K562 (cell line): ENCODE results near the gene GCDH. TPM values are rescaled to one million over a fixed set of nuclear protein-coding genes. Genes with fewer than 3 reads are reported as not detected.

Experiments
- ATAC-seq: fragments of 200-7000 bp; cut with Tn5 transposase; 3 replicates; pipeline ENCODE4 v1.9.1; 2020; ENCODE audit warnings: moderate library complexity
- BruUV-seq: library from RNA; stranded (reverse); fragments of 400-500 nt; replicated peaks from 2 replicates; lab custom pipeline; 2021; lab: Mats Ljungman, UMichigan
- CTCF ChIA-PET: fragments of 300-600 bp; formaldehyde crosslinking; extraction: SDS; loops from one replicate; lab custom pipeline; 2021; ENCODE audit warnings: low intra/inter-chr PET ratio; lab: Yijun Ruan, JAX
- POLR2A ChIA-PET: fragments of 300-600, 350-650 bp; sonication (Branson Sonifier 250); formaldehyde crosslinking; extraction: SDS; loops from one replicate; lab custom pipeline; 2021; ENCODE audit warnings: antibody characterized with exemption, inconsistent platforms; lab: Yijun Ruan, JAX
- DNase-seq, 4 experiments: peaks; one replicate each; pipeline versions ENCODE4 v3.0.0 to v3.0.0-alpha.2; 2011 to 2018; ENCODE audit warnings: low spot score in 3 of 4, mixed read lengths in 3 of 4; ENCODE audit errors: extremely low read depth in 1 of 4
- FAIRE-seq: peaks from 2 replicates; lab custom pipeline; 2011; peaks lifted over from hg19 to GRCh38; lab: Jason Lieb, UNC
- H2AFZ ChIP-seq: 2 replicates; pipeline ENCODE4 v1.6.0; 2011; ENCODE audit warnings: low read depth, low read length, control low read depth, inconsistent platforms
- H3K27ac ChIP-seq: fragments of 200-600 bp; 3 replicates; pipeline ENCODE4 v1.8.0; 2011; ENCODE audit warnings: low read depth, mild to moderate bottlenecking, control low read depth, inconsistent platforms, low read length, moderate library complexity, mixed read lengths; ENCODE audit errors: extremely low read depth
- H3K27me3 ChIP-seq, 2 experiments: fragments of 300-600 bp in 1 of 2; 2 replicates in 1 of 2; 3 replicates in 1 of 2; pipeline versions ENCODE4 v1.6.0 to v1.8.0; 2011; ENCODE audit warnings: inconsistent platforms in 2 of 2, low read length in 2 of 2, mild to moderate bottlenecking in 1 of 2, mixed read lengths in 1 of 2, moderate library complexity in 1 of 2; ENCODE audit not compliant: control insufficient read depth in 2 of 2, insufficient read depth in 2 of 2
- H3K36me3 ChIP-seq: fragments of 300-600 bp; 3 replicates; pipeline ENCODE4 v1.8.0; 2011; ENCODE audit warnings: mild to moderate bottlenecking, low read length, inconsistent platforms; ENCODE audit not compliant: control insufficient read depth, insufficient read depth
- H3K4me1 ChIP-seq, 2 experiments: fragments of 200-600 bp in 1 of 2; replicated peaks in 1 of 2; 2 replicates in 1 of 2; 3 replicates in 1 of 2; pipeline versions ENCODE4 v1.5.1 to v1.8.0; 2011; ENCODE audit warnings: inconsistent platforms in 2 of 2, low read length in 2 of 2, mild to moderate bottlenecking in 1 of 2, mixed read lengths in 1 of 2, moderate library complexity in 1 of 2; ENCODE audit not compliant: control insufficient read depth in 2 of 2, insufficient read depth in 2 of 2
- H3K4me2 ChIP-seq: 2 replicates; pipeline ENCODE4 v1.6.1; 2011; ENCODE audit warnings: low read length, control low read depth, inconsistent platforms, mixed read lengths; ENCODE audit not compliant: insufficient read depth
- H3K4me3 ChIP-seq: fragments of 200-600 bp; sonication (generic), shearing (Covaris generic); 2 replicates; pipeline ENCODE4 v1.5.1; 2016; ENCODE audit warnings: control low read depth, inconsistent platforms
- H3K79me2 ChIP-seq: fragments of 200-600 bp; 3 replicates; pipeline ENCODE4 v1.8.0; 2011; ENCODE audit warnings: low read length, inconsistent platforms; ENCODE audit not compliant: control insufficient read depth, insufficient read depth
- H3K9ac ChIP-seq, 2 experiments: 2 replicates each; pipeline versions ENCODE4 v1.6.0 to v1.6.1; 2011; ENCODE audit warnings: low read depth in 2 of 2, low read length in 2 of 2, control low read depth in 1 of 2, inconsistent platforms in 1 of 2, mild to moderate bottlenecking in 1 of 2, mixed read lengths in 1 of 2; ENCODE audit not compliant: insufficient read depth in 1 of 2
- H3K9me1 ChIP-seq: one replicate; pipeline ENCODE4 v1.6.0; 2011; ENCODE audit warnings: inconsistent platforms, mild to moderate bottlenecking, low read length, moderate library complexity; ENCODE audit not compliant: control insufficient read depth, insufficient read depth
- H3K9me3 ChIP-seq: replicated peaks from 2 replicates; pipeline ENCODE4 v1.5.1; 2011; ENCODE audit warnings: low read depth, low read length, inconsistent platforms; ENCODE audit not compliant: control insufficient read depth, insufficient read depth
- H4K20me1 ChIP-seq: replicated peaks from 2 replicates; pipeline ENCODE4 v1.6.1; 2011; ENCODE audit warnings: low read length, inconsistent platforms, mixed read lengths; ENCODE audit not compliant: control insufficient read depth, insufficient read depth
- EP300 ChIP-seq: IDR thresholded peaks from 2 replicates; pipeline ENCODE4 v1.6.1; 2012; ENCODE audit warnings: low read length, improper control_type of control experiment
- FOXK1 ChIP-seq: sonication (generic); formaldehyde crosslinking; IDR thresholded peaks from 2 replicates; pipeline ENCODE4 v1.8.0; 2022; ENCODE audit warnings: missing genetic modification reagents, mild to moderate bottlenecking, borderline replicate concordance
- FOXM1 ChIP-seq, 2 experiments: fragments of 450-650 bp in 1 of 2; sonication (generic) in 1 of 2; formaldehyde crosslinking in 1 of 2; IDR thresholded peaks; 2 replicates each; pipeline versions ENCODE4 v1.6.1 to v1.9.0; 2017 to 2022; ENCODE audit warnings: low read depth in 2 of 2, mild to moderate bottlenecking in 2 of 2, missing genetic modification reagents in 1 of 2, moderate library complexity in 1 of 2
- GATA2 ChIP-seq: sonication (generic); formaldehyde crosslinking; IDR thresholded peaks from 2 replicates; pipeline ENCODE4 v1.4.0; 2020; ENCODE audit warnings: mild to moderate bottlenecking, missing genetic modification reagents
- GATAD2A ChIP-seq: fragments of 450-650 bp; IDR thresholded peaks from 2 replicates; pipeline ENCODE4 v1.6.1; 2017
- NFXL1 ChIP-seq: fragments of 450-650 bp; formaldehyde crosslinking; IDR thresholded peaks from 2 replicates; pipeline ENCODE4 v1.4.0; 2021; ENCODE audit warnings: mild to moderate bottlenecking
- NUFIP1 ChIP-seq: fragments of 450-650 bp; IDR thresholded peaks from 2 replicates; pipeline ENCODE4 v1.6.1; 2018; ENCODE audit not compliant: partially characterized antibody
- POLR2A ChIP-seq: fragments of 450-650 bp; conservative IDR thresholded peaks from 2 replicates; pipeline ENCODE4 v1.6.1; 2016
- PURB ChIP-seq: sonication (generic); formaldehyde crosslinking; IDR thresholded peaks from 2 replicates; pipeline ENCODE4 v1.9.0; 2021; ENCODE audit warnings: low read depth, mild to moderate bottlenecking, missing genetic modification reagents
- TOE1 ChIP-seq, 2 experiments: fragments of 450-650 bp in 1 of 2; sonication (generic) in 1 of 2; formaldehyde crosslinking in 1 of 2; IDR thresholded peaks; 2 replicates each; pipeline versions ENCODE4 v1.7.1 to v1.8.0; 2016 to 2022; ENCODE audit warnings: borderline replicate concordance in 2 of 2, mild to moderate bottlenecking in 2 of 2, antibody characterized with exemption in 1 of 2, inconsistent platforms in 1 of 2, low read depth in 1 of 2, missing genetic modification reagents in 1 of 2, moderate library complexity in 1 of 2
- ZNF263 ChIP-seq: sonication (generic); formaldehyde crosslinking; IDR thresholded peaks from 2 replicates; pipeline ENCODE4 v1.8.0; 2022; ENCODE audit warnings: mild to moderate bottlenecking, missing genetic modification reagents, borderline replicate concordance
- WGBS: fragments of 100-300 bp; shearing (Covaris generic); methylation state at CpG from one replicate; pipeline ENCODE4 v1.1.6; 2016; ENCODE audit warnings: low coverage, mixed read lengths; ENCODE audit not compliant: insufficient coverage; ENCODE audit errors: missing lambda C conversion rate; 5-methylcytosine and 5-hydroxymethylcytosine counted together
- in situ Hi-C: fragments of 300-500 bp; cut with MboI; formaldehyde crosslinking; loops from 4 replicates; pipeline ENCODE4 v1.15.0; 2018; ENCODE audit warnings: inconsistent platforms, mixed read lengths
- intact Hi-C: fragments of 100-400 bp; cut with micrococcal nuclease; formaldehyde crosslinking; loops from 2 replicates; pipeline ENCODE4 v1.14.2; 2022
- polyA plus RNA-seq, 8 experiments: library from polyadenylated mRNA; depleted of rRNA in 4 of 8; stranded (reverse) in 5 of 8; unstranded in 3 of 8; fragments of >200 nt; fragmentation: Nextera tagmentation in 2 of 8; fragmentation: Illumina TruSeq in 1 of 8; extraction: Ambion mirVana in 2 of 8; extraction: Trizol in 1 of 8; gene quantifications; 2 replicates each; pipeline versions ENCODE4 v1.2.1 to v1.2.3, GENCODE V29; 2011 to 2014; ENCODE audit warnings: inconsistent platforms in 1 of 8, missing spikeins in 1 of 8
- total RNA-seq, 7 experiments: library from RNA; depleted of rRNA in 6 of 7; stranded (reverse); fragments of >200 nt in 6 of 7; fragmentation: Illumina TruSeq in 2 of 7; extraction: Trizol in 2 of 7; gene quantifications; 2 replicates each; pipeline versions ENCODE4 v1.2.1 to v1.2.3, GENCODE V29; 2011 to 2021; ENCODE audit warnings: low replicate concordance in 1 of 7
- TF ChIP-seq, protein P1 (sequence below), 2 experiments: IDR thresholded peaks; 2 replicates each; pipeline ENCODE4 v1.6.1; 2011; ENCODE audit warnings: borderline replicate concordance in 1 of 2, control low read depth in 1 of 2, low read depth in 1 of 2, low read length in 1 of 2, mild to moderate bottlenecking in 1 of 2, mixed read lengths in 1 of 2, moderate library complexity in 1 of 2; ENCODE audit not compliant: insufficient read depth in 1 of 2, insufficient read length in 1 of 2, poor library complexity in 1 of 2, severe bottlenecking in 1 of 2; ENCODE audit errors: extremely low read depth in 1 of 2
- TF ChIP-seq, protein P2 (sequence below): sonication (generic); formaldehyde crosslinking; IDR thresholded peaks from 2 replicates; pipeline ENCODE4 v1.9.0; 2022; ENCODE audit warnings: mild to moderate bottlenecking, missing genetic modification reagents
- TF ChIP-seq, protein P3 (sequence below): sonication (generic); formaldehyde crosslinking; IDR thresholded peaks from 2 replicates; pipeline ENCODE4 v1.5.0; 2020; ENCODE audit warnings: missing genetic modification reagents
- TF ChIP-seq, protein P4 (sequence below): fragments of 450-650 bp; formaldehyde crosslinking; IDR thresholded peaks from 2 replicates; pipeline ENCODE4 v1.4.0; 2020; ENCODE audit warnings: mild to moderate bottlenecking, mixed read lengths

Gene GCDH
- total and polyA plus RNA-seq, 9 of the 15 experiments (the other 6 are each of a cell fraction or from before 2014, with no cell fraction given), result 2.9 to 50.8 (median 19.1) TPM

DNA sequence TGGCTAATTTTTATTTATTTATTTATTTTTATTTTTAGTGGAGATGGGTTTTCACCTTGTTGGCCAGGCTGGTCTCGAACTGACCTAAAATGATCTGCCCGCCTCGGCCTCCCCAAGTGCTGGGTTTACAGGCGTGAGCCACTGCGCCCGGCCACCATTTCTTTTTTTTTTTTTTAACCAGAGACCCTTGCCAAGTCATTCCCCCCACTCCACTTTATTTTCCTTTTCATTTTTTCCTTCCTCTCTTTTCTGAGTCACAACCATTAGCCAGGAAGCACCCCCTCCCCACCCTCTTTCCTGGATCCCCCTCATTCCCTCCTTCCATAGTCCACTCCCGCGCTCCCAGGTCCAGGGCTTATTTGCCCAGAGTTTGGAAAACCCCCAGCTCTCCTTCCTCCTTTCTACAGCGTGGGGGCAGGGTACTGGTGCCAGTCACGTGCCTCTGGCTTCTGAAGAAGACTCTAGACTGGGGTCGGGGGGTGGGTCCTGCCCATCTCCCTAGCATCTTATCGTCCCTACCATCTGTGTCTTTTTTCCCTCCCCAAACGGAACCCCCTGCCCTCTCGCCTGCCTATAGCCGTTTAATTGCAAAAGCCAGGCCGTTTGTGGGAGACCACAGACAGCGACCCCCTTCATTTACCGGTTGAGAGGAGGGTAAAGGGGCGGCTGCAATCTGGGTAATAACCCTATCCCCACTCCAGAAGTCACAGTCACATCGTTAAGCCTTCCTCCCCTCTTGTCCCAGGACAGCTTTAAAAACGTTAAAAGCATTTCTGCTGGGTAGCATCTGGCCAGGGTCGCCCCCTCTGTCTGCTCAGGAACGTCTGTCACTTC lies 46.4 kb downstream of the GCDH start:
- H3K4me2 ChIP-seq, result peak overlapping the region; percentile 89
- no TSS peak for BruUV-seq
- FAIRE-seq, result peak; percentile 6
- H3K79me2 ChIP-seq, result peaks cover 64% of the 10 kb centered on the region
- ChIA-PET CTCF (no interaction called here), POLR2A (interaction anchor here (0.6 to 2.2 kb wide), 20 partner anchors 9 to 227 kb away, joined by 3 to 11 read pairs (median 3); partner anchors contain the start of genes DNASE2, GADD45GIP1, GCDH and KLF1)
- H3K9ac ChIP-seq, result peak overlapping the region; percentile 93 to 99
- H3K9me1 ChIP-seq, result peaks cover 3% of the 10 kb centered on the region
- H3K9me3 ChIP-seq, result no peaks in the 10 kb centered on the region
- peaks cover 24% of the 10 kb centered on the region for H4K20me1 ChIP-seq
- H3K27ac ChIP-seq, result peak overlapping the region; percentile 94
- no peaks in the 10 kb centered on the region for H3K27me3 ChIP-seq
- peak overlapping the region; percentile 86 for H2AFZ ChIP-seq
- 33% methylated on average over 18 of the region's 23 CpGs for WGBS
- intact Hi-C loops, result loop anchor here (5.0 kb wide), 1 partner anchor 50 kb away; the partner anchor contains the start of gene KLF1
- ATAC-seq, result no peak
- peaks cover 39 to 48% of the 10 kb centered on the region in 2 experiments for H3K4me1 ChIP-seq
- DNase-seq, result peak in 1 of 4 experiments; percentile 15
- in situ Hi-C loops, result no loop called here
- peak overlapping the region; percentile 90 for H3K4me3 ChIP-seq
- peaks cover 38% of the 10 kb centered on the region for H3K36me3 ChIP-seq
- peak; percentile 5; the same call in 1 of the 2 replicates for TF ChIP-seq EP300
- TF ChIP-seq, protein P1, sequence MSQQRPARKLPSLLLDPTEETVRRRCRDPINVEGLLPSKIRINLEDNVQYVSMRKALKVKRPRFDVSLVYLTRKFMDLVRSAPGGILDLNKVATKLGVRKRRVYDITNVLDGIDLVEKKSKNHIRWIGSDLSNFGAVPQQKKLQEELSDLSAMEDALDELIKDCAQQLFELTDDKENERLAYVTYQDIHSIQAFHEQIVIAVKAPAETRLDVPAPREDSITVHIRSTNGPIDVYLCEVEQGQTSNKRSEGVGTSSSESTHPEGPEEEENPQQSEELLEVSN (IDR thresholded peaks at IDR 0.05; ENCODE audit: borderline replicate concordance in 1 of 2, extremely low read depth in 1 of 2, insufficient read depth in 1 of 2, insufficient read length in 1 of 2, low read depth in 1 of 2, low read length in 1 of 2, poor library complexity in 1 of 2, severe bottlenecking in 1 of 2), result no peak
- TF ChIP-seq ZNF263 (CRISPR knock-in tag), result peak; percentile 44; the same call in 1 of the 2 replicates
- peak; percentile 58; the same call in 1 of the 2 replicates for TF ChIP-seq GATAD2A
- TF ChIP-seq FOXK1, result peak; percentile 14; the same call in 1 of the 2 replicates
- TF ChIP-seq, protein P2, sequence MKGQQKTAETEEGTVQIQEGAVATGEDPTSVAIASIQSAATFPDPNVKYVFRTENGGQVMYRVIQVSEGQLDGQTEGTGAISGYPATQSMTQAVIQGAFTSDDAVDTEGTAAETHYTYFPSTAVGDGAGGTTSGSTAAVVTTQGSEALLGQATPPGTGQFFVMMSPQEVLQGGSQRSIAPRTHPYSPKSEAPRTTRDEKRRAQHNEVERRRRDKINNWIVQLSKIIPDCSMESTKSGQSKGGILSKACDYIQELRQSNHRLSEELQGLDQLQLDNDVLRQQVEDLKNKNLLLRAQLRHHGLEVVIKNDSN, result peak; percentile 61
- TF ChIP-seq POLR2A, result no peak
- TF ChIP-seq, protein P3, sequence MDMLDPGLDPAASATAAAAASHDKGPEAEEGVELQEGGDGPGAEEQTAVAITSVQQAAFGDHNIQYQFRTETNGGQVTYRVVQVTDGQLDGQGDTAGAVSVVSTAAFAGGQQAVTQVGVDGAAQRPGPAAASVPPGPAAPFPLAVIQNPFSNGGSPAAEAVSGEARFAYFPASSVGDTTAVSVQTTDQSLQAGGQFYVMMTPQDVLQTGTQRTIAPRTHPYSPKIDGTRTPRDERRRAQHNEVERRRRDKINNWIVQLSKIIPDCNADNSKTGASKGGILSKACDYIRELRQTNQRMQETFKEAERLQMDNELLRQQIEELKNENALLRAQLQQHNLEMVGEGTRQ (CRISPR knock-in tag), result peak; percentile 64; the same call in 1 of the 2 replicates
- TF ChIP-seq, protein P4, sequence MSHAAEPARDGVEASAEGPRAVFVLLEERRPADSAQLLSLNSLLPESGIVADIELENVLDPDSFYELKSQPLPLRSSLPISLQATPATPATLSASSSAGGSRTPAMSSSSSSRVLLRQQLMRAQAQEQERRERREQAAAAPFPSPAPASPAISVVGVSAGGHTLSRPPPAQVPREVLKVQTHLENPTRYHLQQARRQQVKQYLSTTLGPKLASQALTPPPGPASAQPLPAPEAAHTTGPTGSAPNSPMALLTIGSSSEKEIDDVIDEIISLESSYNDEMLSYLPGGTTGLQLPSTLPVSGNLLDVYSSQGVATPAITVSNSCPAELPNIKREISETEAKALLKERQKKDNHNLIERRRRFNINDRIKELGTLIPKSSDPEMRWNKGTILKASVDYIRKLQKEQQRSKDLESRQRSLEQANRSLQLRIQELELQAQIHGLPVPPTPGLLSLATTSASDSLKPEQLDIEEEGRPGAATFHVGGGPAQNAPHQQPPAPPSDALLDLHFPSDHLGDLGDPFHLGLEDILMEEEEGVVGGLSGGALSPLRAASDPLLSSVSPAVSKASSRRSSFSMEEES, result peak; percentile 72
- no peak for TF ChIP-seq NUFIP1
- no peak for TF ChIP-seq FOXM1 (IDR thresholded peaks at IDR 0.05; ENCODE audit: low read depth)
- TF ChIP-seq FOXM1 (CRISPR knock-in tag; IDR thresholded peaks at IDR 0.05; ENCODE audit: low read depth), result 0 out of 2 replicates have a peak, but pooled peaks have one; percentile 9
- no peak for TF ChIP-seq PURB
- TF ChIP-seq NFXL1 (CRISPR knock-in tag), result no peak
- TF ChIP-seq TOE1 (IDR thresholded peaks at IDR 0.05; ENCODE audit: borderline replicate concordance), result peak; percentile 12; the same call in 1 of the 2 replicates
- no peak for TF ChIP-seq TOE1 (CRISPR knock-in tag; IDR thresholded peaks at IDR 0.05; ENCODE audit: borderline replicate concordance, low read depth)
- 0 out of 2 replicates have a peak, but pooled peaks have one; percentile 27 for TF ChIP-seq GATA2 (CRISPR knock-in tag)
